ENCODE data around the gene PSME3.
"Not testable (repeated sequence)": the region's sequence is repeated elsewhere in the genome, so short reads cannot be mapped to it uniquely, and the experiment has no call there.

PSME3 gene

GRCh38 chr17:42853968-42854790, 21.0 kb downstream of the PSME3 start:
- TF ChIP-seq, protein P1, sequence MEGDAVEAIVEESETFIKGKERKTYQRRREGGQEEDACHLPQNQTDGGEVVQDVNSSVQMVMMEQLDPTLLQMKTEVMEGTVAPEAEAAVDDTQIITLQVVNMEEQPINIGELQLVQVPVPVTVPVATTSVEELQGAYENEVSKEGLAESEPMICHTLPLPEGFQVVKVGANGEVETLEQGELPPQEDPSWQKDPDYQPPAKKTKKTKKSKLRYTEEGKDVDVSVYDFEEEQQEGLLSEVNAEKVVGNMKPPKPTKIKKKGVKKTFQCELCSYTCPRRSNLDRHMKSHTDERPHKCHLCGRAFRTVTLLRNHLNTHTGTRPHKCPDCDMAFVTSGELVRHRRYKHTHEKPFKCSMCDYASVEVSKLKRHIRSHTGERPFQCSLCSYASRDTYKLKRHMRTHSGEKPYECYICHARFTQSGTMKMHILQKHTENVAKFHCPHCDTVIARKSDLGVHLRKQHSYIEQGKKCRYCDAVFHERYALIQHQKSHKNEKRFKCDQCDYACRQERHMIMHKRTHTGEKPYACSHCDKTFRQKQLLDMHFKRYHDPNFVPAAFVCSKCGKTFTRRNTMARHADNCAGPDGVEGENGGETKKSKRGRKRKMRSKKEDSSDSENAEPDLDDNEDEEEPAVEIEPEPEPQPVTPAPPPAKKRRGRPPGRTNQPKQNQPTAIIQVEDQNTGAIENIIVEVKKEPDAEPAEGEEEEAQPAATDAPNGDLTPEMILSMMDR (conservative IDR thresholded peaks at IDR 0.05; ENCODE audit: low read depth), result no peak
- H3K27ac ChIP-seq, result no peak overlapping the region
- CTCF ChIA-PET, result no interaction called here
- no peak for DNase-seq (ENCODE audit: low spot score)
- POLR2A ChIA-PET (ENCODE audit: low non-redundant PET), result interaction anchor here (0.5 to 0.6 kb wide), 2 partner anchors 15 to 117 kb away, joined by 3 to 4 read pairs; no protein-coding TSS in a partner anchor

- no peak for DNase-seq (ENCODE audit: low spot score)
- ChIA-PET CTCF (no interaction called here), POLR2A (ENCODE audit: low non-redundant PET) (no interaction called here)
- TF ChIP-seq, protein P1 (conservative IDR thresholded peaks at IDR 0.05; ENCODE audit: low read depth), result no peak
- H3K27ac ChIP-seq, result no peak overlapping the region
Observed at GRCh38 chr17:42855048-42855596, 21.9 kb downstream of the PSME3 start.

DNA sequence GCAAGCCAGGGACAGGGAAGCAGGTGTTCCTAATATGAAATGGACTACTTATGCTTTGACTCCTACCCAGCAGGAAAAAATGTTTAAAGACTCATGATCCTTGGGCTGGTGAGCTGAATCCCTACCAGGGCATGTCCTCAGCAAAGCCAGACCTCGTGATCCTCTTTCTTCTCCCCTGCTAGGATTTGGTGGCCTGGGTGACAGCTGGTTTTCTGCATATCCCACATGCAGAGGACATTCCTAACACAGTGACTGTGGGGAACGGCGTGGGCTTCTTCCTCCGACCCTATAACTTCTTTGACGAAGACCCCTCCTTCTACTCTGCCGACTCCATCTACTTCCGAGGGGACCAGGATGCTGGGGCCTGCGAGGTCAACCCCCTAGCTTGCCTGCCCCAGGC, 22.9 kb downstream of the PSME3 start:
- POLR2A ChIA-PET (ENCODE audit: low non-redundant PET); CTCF ChIA-PET; H3K27ac ChIP-seq; DNase-seq (ENCODE audit: low spot score): not testable (repeated sequence)

DNA sequence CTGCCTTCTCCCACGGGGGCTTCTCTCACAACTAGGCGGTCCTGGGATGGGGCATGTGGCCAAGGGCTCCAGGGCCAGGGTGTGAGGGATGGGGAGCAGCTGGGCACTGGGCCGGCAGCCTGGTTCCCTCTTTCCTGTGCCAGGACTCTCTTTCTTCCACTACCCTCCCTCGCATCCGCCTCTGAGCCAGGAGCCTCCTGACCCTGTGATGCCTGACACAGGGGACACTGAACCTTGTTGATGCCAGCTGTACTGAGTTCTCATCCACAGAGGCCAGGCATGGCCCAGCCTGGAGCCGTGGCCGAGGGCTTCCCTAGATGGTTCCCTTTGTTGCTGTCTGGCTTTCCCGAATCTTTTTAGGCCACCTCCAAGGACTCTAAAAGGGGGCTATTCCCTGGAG, 23.3 kb downstream of the PSME3 start:
- DNase-seq (ENCODE audit: low spot score); H3K27ac ChIP-seq; POLR2A ChIA-PET (ENCODE audit: low non-redundant PET); CTCF ChIA-PET: not testable (repeated sequence)

DNA sequence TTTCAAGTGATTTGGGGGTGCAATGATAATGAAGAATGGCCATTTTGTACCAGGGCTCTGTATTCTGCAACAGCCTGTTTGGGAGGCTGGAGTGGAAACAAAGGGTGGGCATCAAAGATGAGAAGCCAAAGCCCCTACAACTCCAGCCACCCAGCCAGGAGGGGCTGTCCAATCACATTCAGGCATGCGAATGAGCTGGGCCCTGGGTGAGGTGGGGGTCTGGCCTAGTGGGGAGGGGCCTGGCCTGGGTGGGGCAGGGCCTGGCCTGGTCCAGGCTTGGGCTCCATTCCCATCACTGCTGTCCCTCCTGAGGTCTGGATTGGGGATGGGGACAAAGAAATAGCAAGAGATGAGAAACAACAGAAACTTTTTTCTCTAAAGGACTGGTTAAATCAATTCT, 24.2 kb downstream of the PSME3 start:
- ChIA-PET POLR2A (ENCODE audit: low non-redundant PET) (no interaction called here), CTCF (no interaction called here)
- no peak overlapping the region for H3K27ac ChIP-seq
- TF ChIP-seq, protein P1 (conservative IDR thresholded peaks at IDR 0.05; ENCODE audit: low read depth), result no peak
- no peak for DNase-seq (ENCODE audit: low spot score)

- DNase-seq (ENCODE audit: low spot score), result no peak
- CTCF ChIA-PET, result interaction anchor here (0.6 kb wide), 1 partner anchor 37 kb away, joined by 3 read pairs; no protein-coding TSS in a partner anchor
- TF ChIP-seq, protein P1 (conservative IDR thresholded peaks at IDR 0.05; ENCODE audit: low read depth), result no peak
- POLR2A ChIA-PET (ENCODE audit: low non-redundant PET), result no interaction called here
- H3K27ac ChIP-seq, result no peak overlapping the region
Observed at GRCh38 chr17:42865638-42866094, 32.5 kb downstream of the PSME3 start.

- ChIA-PET CTCF (interaction anchor here (0.7 kb wide), 1 partner anchor 105 kb away, joined by 3 read pairs; no protein-coding TSS in a partner anchor), POLR2A (ENCODE audit: low non-redundant PET) (no interaction called here)
- no peak overlapping the region for H3K27ac ChIP-seq
- TF ChIP-seq, protein P1 (conservative IDR thresholded peaks at IDR 0.05; ENCODE audit: low read depth), result no peak
- no peak for DNase-seq (ENCODE audit: low spot score)
Observed at GRCh38 chr17:42866216-42866615, 33.0 kb downstream of the PSME3 start.
